Osteoblast (primary cell): ENCODE measurements around the gene USP49. TPM values are rescaled to one million over a fixed set of nuclear protein-coding genes. Genes with fewer than 3 reads are reported as not detected.

ENCODE experiments used
- DNase-seq: peaks from one replicate; pipeline ENCODE4 v3.0.0; 2011; ENCODE audit warnings: low spot score, mixed read lengths; ENCODE audit not compliant: insufficient read length; ENCODE audit errors: missing footprints
- H2AFZ ChIP-seq: 2 replicates; pipeline ENCODE4 v1.6.0; 2011; ENCODE audit warnings: mild to moderate bottlenecking, low read length
- H3K27ac ChIP-seq: 2 replicates; pipeline ENCODE4 v1.5.1; 2011; ENCODE audit warnings: mild to moderate bottlenecking, low read depth, low read length, moderate library complexity
- H3K27me3 ChIP-seq: 2 replicates; pipeline ENCODE4 v1.6.0; 2012; ENCODE audit warnings: mild to moderate bottlenecking, control low read depth, inconsistent platforms, low read length, moderate library complexity; ENCODE audit not compliant: insufficient read depth
- H3K36me3 ChIP-seq: 2 replicates; pipeline ENCODE4 v1.5.1; 2011; ENCODE audit warnings: mild to moderate bottlenecking, low read length, control low read depth, moderate library complexity; ENCODE audit not compliant: insufficient read depth
- H3K4me1 ChIP-seq: 2 replicates; pipeline ENCODE4 v1.5.1; 2011; ENCODE audit warnings: mild to moderate bottlenecking, low read length, control low read depth, moderate library complexity; ENCODE audit not compliant: insufficient read depth
- H3K4me2 ChIP-seq: 2 replicates; pipeline ENCODE4 v1.6.0; 2011; ENCODE audit warnings: mild to moderate bottlenecking, low read length; ENCODE audit not compliant: insufficient read depth
- H3K4me3 ChIP-seq: fragments of 200-600 bp; sonication (generic); 3 replicates; pipeline ENCODE4 v1.5.1; 2012; ENCODE audit warnings: mild to moderate bottlenecking, low read length, inconsistent platforms; ENCODE audit not compliant: insufficient read depth
- H3K79me2 ChIP-seq: 2 replicates; pipeline ENCODE4 v1.6.0; 2012; ENCODE audit warnings: mild to moderate bottlenecking, low read length, control low read depth, inconsistent platforms; ENCODE audit not compliant: insufficient read depth
- H3K9me3 ChIP-seq: 2 replicates; pipeline ENCODE4 v1.5.1; 2011; ENCODE audit warnings: low read depth, low read length, control low read depth
- H4K20me1 ChIP-seq: 2 replicates; pipeline ENCODE4 v1.6.0; 2012; ENCODE audit warnings: mild to moderate bottlenecking, low read length, control low read depth; ENCODE audit not compliant: insufficient read depth
- total RNA-seq: library from RNA; depleted of rRNA; stranded (reverse); fragments of >200 nt; gene quantifications from 2 replicates; pipeline ENCODE4 v1.2.3, GENCODE V29; 2012
- TF ChIP-seq, protein P1 (sequence below): IDR thresholded peaks from 2 replicates; pipeline ENCODE4 v1.5.1; 2011; ENCODE audit warnings: mild to moderate bottlenecking, low read depth, low read length, moderate library complexity; ENCODE audit errors: extremely low read depth

The USP49 gene
- total RNA-seq, 1 donor, result 3.6 TPM

DNA sequence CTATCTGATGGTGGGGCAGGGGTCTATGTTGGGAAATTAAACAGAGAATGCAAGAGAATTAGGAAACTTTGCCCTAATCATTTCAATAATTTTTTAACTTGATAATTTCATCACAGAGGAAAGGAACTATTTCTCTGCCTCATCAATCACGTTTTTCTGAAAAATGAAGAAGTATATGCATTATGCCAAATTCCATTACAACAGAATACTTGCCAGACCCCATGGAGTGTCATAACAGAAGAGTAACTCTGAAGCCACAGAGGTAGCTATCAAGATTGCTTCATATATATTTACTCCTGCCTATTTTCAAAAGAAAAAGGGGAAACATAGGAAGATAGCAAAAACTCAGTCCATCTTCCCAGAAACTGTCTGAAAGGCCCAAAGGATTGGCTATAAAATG lies 5.7 kb upstream of the USP49 start:
- H3K4me2 ChIP-seq, result no peak overlapping the region
- H3K4me3 ChIP-seq, result no peak overlapping the region
- no peak for DNase-seq
- no peaks in the 10 kb centered on the region for H3K9me3 ChIP-seq
- no peaks in the 10 kb centered on the region for H4K20me1 ChIP-seq
- H3K4me1 ChIP-seq, result peaks cover 11% of the 10 kb centered on the region
- no peaks in the 10 kb centered on the region for H3K27me3 ChIP-seq
- H2AFZ ChIP-seq, result no peak overlapping the region
- no peak overlapping the region for H3K27ac ChIP-seq
- peaks cover 25% of the 10 kb centered on the region for H3K36me3 ChIP-seq
- no peaks in the 10 kb centered on the region for H3K79me2 ChIP-seq
- TF ChIP-seq, protein P1, sequence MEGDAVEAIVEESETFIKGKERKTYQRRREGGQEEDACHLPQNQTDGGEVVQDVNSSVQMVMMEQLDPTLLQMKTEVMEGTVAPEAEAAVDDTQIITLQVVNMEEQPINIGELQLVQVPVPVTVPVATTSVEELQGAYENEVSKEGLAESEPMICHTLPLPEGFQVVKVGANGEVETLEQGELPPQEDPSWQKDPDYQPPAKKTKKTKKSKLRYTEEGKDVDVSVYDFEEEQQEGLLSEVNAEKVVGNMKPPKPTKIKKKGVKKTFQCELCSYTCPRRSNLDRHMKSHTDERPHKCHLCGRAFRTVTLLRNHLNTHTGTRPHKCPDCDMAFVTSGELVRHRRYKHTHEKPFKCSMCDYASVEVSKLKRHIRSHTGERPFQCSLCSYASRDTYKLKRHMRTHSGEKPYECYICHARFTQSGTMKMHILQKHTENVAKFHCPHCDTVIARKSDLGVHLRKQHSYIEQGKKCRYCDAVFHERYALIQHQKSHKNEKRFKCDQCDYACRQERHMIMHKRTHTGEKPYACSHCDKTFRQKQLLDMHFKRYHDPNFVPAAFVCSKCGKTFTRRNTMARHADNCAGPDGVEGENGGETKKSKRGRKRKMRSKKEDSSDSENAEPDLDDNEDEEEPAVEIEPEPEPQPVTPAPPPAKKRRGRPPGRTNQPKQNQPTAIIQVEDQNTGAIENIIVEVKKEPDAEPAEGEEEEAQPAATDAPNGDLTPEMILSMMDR, result no peak

GRCh38 chr6:41896281-41896680 lies 1.1 kb upstream of the USP49 start:
- Histone ChIP-seq H3K79me2 (peaks cover 10% of the 10 kb centered on the region), H3K4me2 (peak overlapping the region; percentile 99), H3K36me3 (peaks cover 4% of the 10 kb centered on the region), H3K4me1 (peaks cover 15% of the 10 kb centered on the region), H3K27ac (peak overlapping the region; percentile 92), H3K27me3 (no peaks in the 10 kb centered on the region), H4K20me1 (peaks cover 11% of the 10 kb centered on the region), H3K4me3 (peak overlapping the region; percentile 97), H2AFZ (peak overlapping the region; percentile 80), H3K9me3 (no peaks in the 10 kb centered on the region)
- no peak for DNase-seq
- TF ChIP-seq, protein P1, result no peak

DNA sequence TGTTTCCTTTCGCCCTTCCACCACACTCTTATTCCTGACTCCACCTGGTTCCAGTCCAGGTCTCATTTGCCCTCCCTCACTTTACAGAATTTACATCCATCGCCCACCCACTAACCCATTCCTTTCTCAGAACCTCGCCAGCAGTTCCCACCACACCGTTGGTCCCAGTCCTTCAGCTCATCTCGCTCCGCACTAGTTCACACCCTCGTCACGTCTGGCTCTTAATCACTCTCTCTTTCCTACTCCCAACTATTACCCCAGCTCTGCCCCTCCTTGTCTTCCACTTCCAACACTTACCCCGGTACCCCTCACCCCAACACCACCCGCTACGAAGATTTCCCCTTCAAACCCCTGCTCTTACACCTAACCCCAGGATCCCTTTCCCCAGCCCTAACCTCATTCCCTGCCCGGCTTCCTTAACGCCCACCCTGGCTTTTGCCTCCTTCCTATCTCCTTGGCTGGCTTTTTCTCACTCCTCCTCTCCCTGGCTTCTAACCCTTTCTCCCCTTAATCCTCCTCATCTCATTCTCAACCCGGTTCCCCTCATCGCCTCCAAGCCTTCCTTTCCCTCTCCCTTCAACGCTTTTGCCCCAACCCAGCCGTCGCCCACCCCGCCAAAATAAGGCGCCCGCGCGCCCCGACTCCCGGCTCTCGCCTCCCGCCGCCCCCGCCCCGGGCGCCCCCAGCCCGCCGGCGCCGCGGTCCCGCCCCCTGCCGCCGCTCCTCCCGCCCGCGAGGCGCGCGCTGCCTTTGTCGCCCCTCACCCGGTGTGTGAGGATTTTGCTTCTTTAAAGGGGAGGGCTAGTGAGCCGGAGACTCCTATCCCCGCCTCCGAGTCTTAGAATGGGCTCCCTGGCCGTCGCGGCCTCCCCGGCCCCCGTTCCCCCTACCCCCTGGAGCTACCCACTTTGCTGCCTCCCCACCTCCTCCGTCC lies 542 bp downstream of the USP49 start:
- H4K20me1 ChIP-seq, result peaks cover 11% of the 10 kb centered on the region
- peak; percentile 53 for DNase-seq
- H3K4me3 ChIP-seq, result peak overlapping the region; percentile 97
- H3K4me1 ChIP-seq, result peaks cover 15% of the 10 kb centered on the region
- no peaks in the 10 kb centered on the region for H3K9me3 ChIP-seq
- H3K27me3 ChIP-seq, result no peaks in the 10 kb centered on the region
- TF ChIP-seq, protein P1, result no peak
- no peaks in the 10 kb centered on the region for H3K36me3 ChIP-seq
- H3K4me2 ChIP-seq, result peak overlapping the region; percentile 100
- peak overlapping the region; percentile 87 for H2AFZ ChIP-seq
- peak overlapping the region; percentile 12 for H3K27ac ChIP-seq
- peaks cover 10% of the 10 kb centered on the region for H3K79me2 ChIP-seq

- Histone ChIP-seq H2AFZ (no peak overlapping the region), H3K36me3 (no peaks in the 10 kb centered on the region), H3K4me3 (no peak overlapping the region), H3K27me3 (no peaks in the 10 kb centered on the region), H3K9me3 (no peaks in the 10 kb centered on the region), H3K79me2 (peaks cover 10% of the 10 kb centered on the region), H3K27ac (no peak overlapping the region), H4K20me1 (peaks cover 11% of the 10 kb centered on the region), H3K4me2 (no peak overlapping the region), H3K4me1 (peaks cover 15% of the 10 kb centered on the region)
- peak; percentile 69 for DNase-seq
- TF ChIP-seq, protein P1, result no peak
Observed at GRCh38 chr6:41892921-41893564, 2.1 kb downstream of the USP49 start.
